HEK293T (cell line): ENCODE results near the gene ZBED4.

Experiments
- CTCF ChIA-PET: fragments of 350-600 bp; formaldehyde crosslinking; extraction: SDS; loops from one replicate; lab custom pipeline; 2021; ENCODE audit warnings: antibody characterized with exemption, inconsistent platforms; lab: Yijun Ruan, JAX
- POLR2A ChIA-PET: fragments of 350-600 bp; formaldehyde crosslinking; extraction: SDS; loops from one replicate; lab custom pipeline; 2020; ENCODE audit warnings: antibody characterized with exemption, inconsistent platforms; lab: Yijun Ruan, JAX
- DNase-seq: peaks from one replicate; pipeline ENCODE4 v3.0.0; 2012; ENCODE audit warnings: mixed read lengths; ENCODE audit errors: extremely low spot score
- ARNT ChIP-seq: fragments of 450-650 bp; IDR thresholded peaks from 2 replicates; pipeline ENCODE4 v1.6.1; 2017; ENCODE audit warnings: mild to moderate bottlenecking
- BHLHE40 ChIP-seq: fragments of 450-650 bp; IDR thresholded peaks from 2 replicates; pipeline ENCODE4 v1.6.1; 2016; ENCODE audit warnings: mild to moderate bottlenecking, moderate library complexity, borderline replicate concordance
- CTBP1 ChIP-seq: fragments of 450-650 bp; IDR thresholded peaks from 2 replicates; pipeline ENCODE4 v1.6.1; 2016; ENCODE audit warnings: borderline replicate concordance
- ELF4 ChIP-seq: fragments of 450-650 bp; IDR thresholded peaks from 2 replicates; pipeline ENCODE4 v1.6.1; 2017; ENCODE audit warnings: antibody characterized with exemption
- FOXA1 ChIP-seq: fragments of 450-650 bp; IDR thresholded peaks from 2 replicates; pipeline ENCODE4 v1.6.1; 2016; ENCODE audit warnings: mild to moderate bottlenecking
- FOXK2 ChIP-seq: fragments of 450-650 bp; IDR thresholded peaks from 2 replicates; pipeline ENCODE4 v1.6.1; 2016; ENCODE audit warnings: mild to moderate bottlenecking
- FOXM1 ChIP-seq: fragments of 450-650 bp; IDR thresholded peaks from 2 replicates; pipeline ENCODE4 v1.6.1; 2017; ENCODE audit warnings: mild to moderate bottlenecking, borderline replicate concordance
- HDGF ChIP-seq: fragments of 450-650 bp; IDR thresholded peaks from 2 replicates; pipeline ENCODE4 v1.6.1; 2017; ENCODE audit warnings: antibody characterized with exemption, borderline replicate concordance
- L3MBTL2 ChIP-seq: fragments of 450-650 bp; conservative IDR thresholded peaks from 2 replicates; pipeline ENCODE4 v1.6.1; 2016; ENCODE audit warnings: mild to moderate bottlenecking
- LEF1 ChIP-seq: fragments of 450-650 bp; IDR thresholded peaks from 2 replicates; pipeline ENCODE4 v1.6.1; 2017; ENCODE audit warnings: mild to moderate bottlenecking, borderline replicate concordance
- NFRKB ChIP-seq: fragments of 450-650 bp; IDR thresholded peaks from 2 replicates; pipeline ENCODE4 v1.6.1; 2016; ENCODE audit warnings: mild to moderate bottlenecking, moderate library complexity
- SP1 ChIP-seq: fragments of 450-650 bp; IDR thresholded peaks from 2 replicates; pipeline ENCODE4 v1.6.1; 2017
- SUZ12 ChIP-seq: fragments of 450-650 bp; IDR thresholded peaks from 2 replicates; pipeline ENCODE4 v1.6.1; 2016; ENCODE audit warnings: mild to moderate bottlenecking
- TARDBP ChIP-seq: fragments of 450-650 bp; IDR thresholded peaks from 2 replicates; pipeline ENCODE4 v1.6.1; 2016
- ZNF384 ChIP-seq: fragments of 450-650 bp; IDR thresholded peaks from 2 replicates; pipeline ENCODE4 v1.6.1; 2016
- TF ChIP-seq, protein P1 (sequence below): fragments of 450-650 bp; IDR thresholded peaks from 2 replicates; pipeline ENCODE4 v1.6.1; 2016

The ZBED4 gene

DNA sequence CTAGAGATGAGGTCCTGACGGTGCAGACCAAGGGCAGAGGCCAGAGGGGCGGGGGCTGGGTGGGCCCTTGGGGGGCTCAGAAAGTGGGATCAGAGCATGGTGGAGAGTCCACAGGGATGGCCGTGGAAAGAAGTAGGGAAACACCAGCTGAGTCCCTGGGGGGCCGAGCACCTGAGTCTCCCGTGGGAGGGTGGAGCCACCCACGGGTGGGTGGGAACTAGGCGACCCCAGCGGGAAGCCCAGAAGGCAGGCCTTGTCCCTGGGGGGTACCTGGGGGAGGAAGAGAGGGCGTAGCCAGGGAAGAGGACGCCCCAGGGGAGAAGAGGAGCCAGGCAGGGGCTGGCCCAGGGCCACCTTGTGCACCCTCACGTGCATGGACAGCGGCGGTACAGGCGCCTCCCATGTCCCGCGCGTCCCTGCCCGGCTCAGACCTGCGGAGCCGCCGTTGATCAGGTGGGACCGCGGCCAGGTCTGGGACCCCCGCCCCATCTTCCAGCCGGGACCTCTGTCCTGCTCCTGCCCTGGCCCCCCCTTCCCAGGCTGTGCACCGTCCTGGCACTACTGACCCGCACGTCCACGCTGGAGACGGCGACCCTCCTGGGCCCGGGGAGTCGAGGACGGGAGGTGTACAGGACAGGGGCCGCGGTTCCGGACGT, 75.0 kb downstream of the ZBED4 start:
- TF ChIP-seq NFRKB (no peak), LEF1 (no peak)
- no peak for DNase-seq
- POLR2A ChIA-PET = no interaction called here
- CTCF ChIA-PET = no interaction called here

- peak; percentile 88 for DNase-seq
- CTCF ChIA-PET = interaction anchor here (2.6 kb wide), 1 partner anchor 101 kb away, joined by 43 read pairs; no protein-coding TSS in a partner anchor
- POLR2A ChIA-PET = no interaction called here
- TF ChIP-seq LEF1 (0 out of 2 replicates have a peak, but pooled peaks have one; percentile 15), FOXK2 (no peak)
Observed at GRCh38 chr22:49929211-49929979, 75.8 kb downstream of the ZBED4 start.

GRCh38 chr22:49929994-49930575, 76.4 kb downstream of the ZBED4 start:
- ChIA-PET POLR2A (no interaction called here), CTCF (interaction anchor here (0.5 to 2.6 kb wide), 3 partner anchors 65 to 100 kb away, joined by 3 to 43 read pairs (median 3); no protein-coding TSS in a partner anchor)
- no peak for DNase-seq
- no peak for TF ChIP-seq BHLHE40
- no peak for TF ChIP-seq FOXK2
- no peak for TF ChIP-seq ELF4
- no peak for TF ChIP-seq SUZ12
- TF ChIP-seq SP1 = no peak
- TF ChIP-seq LEF1 = no peak
- TF ChIP-seq, protein P1, sequence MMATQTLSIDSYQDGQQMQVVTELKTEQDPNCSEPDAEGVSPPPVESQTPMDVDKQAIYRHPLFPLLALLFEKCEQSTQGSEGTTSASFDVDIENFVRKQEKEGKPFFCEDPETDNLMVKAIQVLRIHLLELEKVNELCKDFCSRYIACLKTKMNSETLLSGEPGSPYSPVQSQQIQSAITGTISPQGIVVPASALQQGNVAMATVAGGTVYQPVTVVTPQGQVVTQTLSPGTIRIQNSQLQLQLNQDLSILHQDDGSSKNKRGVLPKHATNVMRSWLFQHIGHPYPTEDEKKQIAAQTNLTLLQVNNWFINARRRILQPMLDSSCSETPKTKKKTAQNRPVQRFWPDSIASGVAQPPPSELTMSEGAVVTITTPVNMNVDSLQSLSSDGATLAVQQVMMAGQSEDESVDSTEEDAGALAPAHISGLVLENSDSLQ = no peak
- TF ChIP-seq ARNT = no peak
- TF ChIP-seq L3MBTL2 = no peak
- TF ChIP-seq TARDBP = no peak
- TF ChIP-seq HDGF = no peak
- TF ChIP-seq FOXA1 = no peak
- no peak for TF ChIP-seq ZNF384
- no peak for TF ChIP-seq CTBP1
- TF ChIP-seq FOXM1 = no peak
- TF ChIP-seq NFRKB = no peak

GRCh38 chr22:49930596-49931412, 77.2 kb downstream of the ZBED4 start:
- POLR2A ChIA-PET = interaction anchor here (1.0 kb wide), 1 partner anchor 100 kb away, joined by 5 read pairs; no protein-coding TSS in a partner anchor
- CTCF ChIA-PET = interaction anchor here (0.5 to 2.6 kb wide), 5 partner anchors 64 to 171 kb away, joined by 3 to 43 read pairs (median 4); no protein-coding TSS in a partner anchor
- TF ChIP-seq CTBP1 = no peak
- no peak for TF ChIP-seq FOXK2
- TF ChIP-seq NFRKB = no peak
- DNase-seq = peak; percentile 36

DNA sequence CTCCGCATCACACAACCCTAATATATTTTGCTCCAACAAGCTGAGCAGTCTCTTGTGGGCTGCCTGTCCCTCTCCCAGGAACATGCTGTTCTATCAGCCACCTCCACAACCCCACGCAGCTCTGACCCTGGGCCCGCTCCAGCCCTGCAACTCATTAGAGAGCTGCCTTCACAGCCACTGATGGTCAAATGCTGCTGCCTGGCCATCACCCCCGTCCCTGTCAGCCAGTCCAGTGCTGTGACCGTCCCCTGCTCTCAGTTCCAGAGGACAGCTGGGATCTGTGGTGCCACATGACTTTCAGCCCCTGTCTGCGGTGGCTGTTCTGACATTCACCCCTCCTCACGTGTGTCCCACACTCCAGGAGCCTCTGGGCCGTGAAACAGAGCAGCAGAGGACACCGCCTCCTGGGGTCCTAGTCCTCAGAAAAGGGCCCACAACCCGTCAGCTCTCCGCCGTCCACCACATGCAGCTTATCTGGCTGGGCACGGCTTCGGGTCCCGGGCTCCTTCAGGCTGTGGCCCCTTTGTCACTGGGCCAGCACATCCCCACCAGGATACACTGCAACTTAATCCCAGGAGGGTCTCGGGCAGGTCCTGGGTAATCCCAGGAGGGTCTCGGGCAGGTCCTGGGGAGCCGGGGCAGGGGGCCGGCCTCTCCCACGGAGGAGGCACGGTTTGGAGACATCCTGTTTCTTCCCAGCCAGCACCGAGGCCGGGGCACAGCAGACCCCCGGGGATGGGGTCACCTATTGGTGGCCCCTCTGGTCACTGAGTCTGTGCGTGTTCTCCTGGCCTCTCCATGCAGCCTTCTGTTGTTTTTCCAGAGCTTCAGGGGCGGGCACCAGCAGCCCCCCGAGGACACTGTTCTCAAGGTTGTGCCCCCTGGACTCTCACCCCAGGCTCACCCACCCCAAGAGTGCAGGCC, 79.9 kb downstream of the ZBED4 start:
- ChIA-PET POLR2A (interaction anchor here (0.8 to 1.3 kb wide), 2 partner anchors 16 to 97 kb away, joined by 3 read pairs; partner anchors contain the start of genes ALG12 and CRELD2), CTCF (interaction anchor here (0.8 to 1.0 kb wide), 2 partner anchors 80 to 97 kb away, joined by 4 to 5 read pairs; no protein-coding TSS in a partner anchor)
- no peak for DNase-seq
- TF ChIP-seq ZNF384 (no peak), SUZ12 (no peak), HDGF (no peak), L3MBTL2 (no peak), SP1 (no peak), FOXA1 (no peak), ELF4 (no peak), LEF1 (no peak), FOXM1 (no peak), ARNT (no peak), NFRKB (no peak), FOXK2 (no peak), CTBP1 (no peak), BHLHE40 (no peak), TARDBP (no peak)
- TF ChIP-seq, protein P1 = no peak
